Progenitor cell of endocrine pancreas (in vitro differentiated cells): Measurements from ENCODE around the gene SPSB4. TPM values are rescaled to one million over a fixed set of nuclear protein-coding genes. Genes with fewer than 3 reads are reported as not detected.

Source experiments
- DNase-seq: peaks from one replicate; pipeline ENCODE4 v3.0.0; 2021; ENCODE audit warnings: low spot score; ENCODE audit not compliant: unreplicated experiment
- H3K27ac Mint-ChIP-seq: 2 replicates; pipeline ENCODE4 v1.8.0; 2021; ENCODE audit warnings: mild to moderate bottlenecking, moderate library complexity, mixed read lengths
- H3K27me3 Mint-ChIP-seq: 2 replicates; pipeline ENCODE4 v1.8.0; 2021; ENCODE audit warnings: mixed read lengths
- H3K36me3 Mint-ChIP-seq: 2 replicates; pipeline ENCODE4 v1.8.0; 2022; ENCODE audit warnings: mixed read lengths; ENCODE audit not compliant: insufficient read depth
- H3K4me1 Mint-ChIP-seq: 2 replicates; pipeline ENCODE4 v1.8.0; 2021; ENCODE audit warnings: low read depth, mixed read lengths
- H3K4me3 Mint-ChIP-seq: 2 replicates; pipeline ENCODE4 v1.8.0; 2021; ENCODE audit warnings: low read depth, mild to moderate bottlenecking, moderate library complexity, mixed read lengths
- H3K9me3 Mint-ChIP-seq: 2 replicates; pipeline ENCODE4 v1.8.0; 2021; ENCODE audit warnings: low read depth, mixed read lengths
- CTCF ChIP-seq: fragments of 200-600 bp; sonication (generic); IDR thresholded peaks from one replicate; pipeline ENCODE4 v1.5.0; 2021; ENCODE audit warnings: antibody characterized with exemption, mild to moderate bottlenecking; ENCODE audit not compliant: unreplicated experiment
- total RNA-seq: library from RNA; stranded (reverse); gene quantifications from 2 replicates; pipeline ENCODE4 v1.2.1, GENCODE V29; 2021

SPSB4 gene
- total RNA-seq, 1 donor from 2014 or later, result 9.5 TPM

DNA sequence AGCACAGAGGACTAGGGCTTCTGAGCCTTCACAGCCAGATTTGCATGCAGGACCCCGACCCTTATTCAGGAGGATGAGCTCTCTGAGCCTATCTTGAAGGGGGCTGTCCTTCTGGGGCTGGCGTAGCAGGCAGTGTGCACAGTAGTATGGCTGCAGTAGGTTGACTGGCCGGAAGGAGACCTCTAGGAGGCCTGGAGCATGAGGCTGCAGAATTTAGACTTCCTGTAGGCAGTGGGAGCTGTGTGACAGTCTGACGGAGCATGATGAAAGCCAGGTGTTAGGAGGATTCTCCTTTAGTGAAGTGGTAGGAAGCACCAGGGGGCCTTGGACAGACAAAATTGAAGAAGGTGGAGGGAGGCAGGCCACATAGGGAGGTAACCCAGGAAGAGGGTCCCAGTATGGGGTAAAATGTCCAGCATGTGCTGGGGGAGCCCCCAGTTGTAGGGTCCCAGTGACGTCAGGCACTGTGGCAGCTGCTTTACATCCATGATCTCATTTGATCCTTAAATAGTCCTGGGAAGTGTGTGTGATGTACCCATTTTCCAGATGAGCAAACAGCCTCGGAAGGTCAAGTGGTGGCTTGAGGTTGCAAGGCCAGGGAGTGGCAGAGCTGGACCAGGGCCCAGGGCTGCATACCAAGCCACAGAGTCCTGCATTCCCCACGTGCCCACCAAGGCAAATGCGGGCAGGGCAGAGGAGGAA lies 36.1 kb downstream of the SPSB4 start:
- no peak overlapping the region for H3K4me3 Mint-ChIP-seq

DNA sequence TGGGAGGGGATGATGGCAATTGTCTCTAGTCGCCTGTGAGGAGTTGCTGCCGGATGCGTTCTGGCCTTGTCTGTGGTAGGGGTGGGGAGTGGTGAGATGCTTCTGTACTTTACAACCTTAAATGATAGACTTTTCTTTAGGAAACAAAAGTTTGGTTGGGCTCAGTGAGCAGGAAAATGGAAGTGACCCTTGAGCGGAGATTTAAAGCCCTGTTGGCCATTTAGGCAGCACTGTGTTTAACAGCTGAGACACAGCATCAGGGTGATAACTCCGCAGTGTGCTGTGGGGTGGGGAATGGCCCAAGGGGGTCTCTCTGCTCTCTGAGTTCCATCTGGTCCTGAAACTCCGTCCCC lies 36.6 kb downstream of the SPSB4 start:
- no peaks in the 10 kb centered on the region for H3K9me3 Mint-ChIP-seq
- no peak for TF ChIP-seq CTCF
- no peak overlapping the region for H3K4me3 Mint-ChIP-seq
- DNase-seq, result no peak
- no peaks in the 10 kb centered on the region for H3K36me3 Mint-ChIP-seq
- H3K27me3 Mint-ChIP-seq, result no peaks in the 10 kb centered on the region
- H3K27ac Mint-ChIP-seq, result no peak overlapping the region
- peaks cover 35% of the 10 kb centered on the region for H3K4me1 Mint-ChIP-seq

More for the DNA sequence above, 36.1 kb downstream of the SPSB4 start:
- H3K27ac Mint-ChIP-seq, result peak overlapping the region; percentile 58
- H3K4me1 Mint-ChIP-seq, result peaks cover 39% of the 10 kb centered on the region
- H3K27me3 Mint-ChIP-seq, result no peaks in the 10 kb centered on the region
- TF ChIP-seq CTCF, result no peak
- no peaks in the 10 kb centered on the region for H3K36me3 Mint-ChIP-seq
- no peak for DNase-seq
- H3K9me3 Mint-ChIP-seq, result no peaks in the 10 kb centered on the region

GRCh38 chr3:141089339-141090152 lies 38.4 kb downstream of the SPSB4 start:
- peaks cover 19% of the 10 kb centered on the region for H3K4me1 Mint-ChIP-seq
- no peaks in the 10 kb centered on the region for H3K36me3 Mint-ChIP-seq
- H3K9me3 Mint-ChIP-seq, result no peaks in the 10 kb centered on the region
- no peaks in the 10 kb centered on the region for H3K27me3 Mint-ChIP-seq
- H3K4me3 Mint-ChIP-seq, result no peak overlapping the region
- no peak overlapping the region for H3K27ac Mint-ChIP-seq
- no peak for TF ChIP-seq CTCF
- no peak for DNase-seq

DNA sequence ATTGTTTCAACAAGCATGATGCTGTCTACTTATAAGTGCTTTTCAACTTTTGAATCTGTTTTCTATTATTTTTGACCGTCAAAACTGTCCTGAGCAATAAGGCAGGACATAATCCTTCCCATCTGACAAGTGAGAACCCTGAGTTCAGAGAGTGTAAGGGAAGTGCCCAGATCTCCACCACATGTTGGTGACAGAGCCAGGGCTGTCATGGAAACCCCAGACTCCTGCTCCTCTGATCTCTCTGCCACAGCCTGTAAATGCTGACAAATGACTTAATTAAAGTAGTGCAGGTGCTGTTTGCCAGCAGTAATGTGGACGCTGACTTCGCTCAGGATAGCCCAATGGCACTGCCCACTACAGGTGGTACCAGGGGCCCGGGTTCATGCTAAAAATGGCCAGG lies 40.3 kb downstream of the SPSB4 start:
- H3K4me1 Mint-ChIP-seq, result peaks cover 13% of the 10 kb centered on the region
- no peak for TF ChIP-seq CTCF
- no peak overlapping the region for H3K27ac Mint-ChIP-seq
- no peaks in the 10 kb centered on the region for H3K9me3 Mint-ChIP-seq
- H3K27me3 Mint-ChIP-seq, result no peaks in the 10 kb centered on the region
- no peak overlapping the region for H3K4me3 Mint-ChIP-seq
- DNase-seq, result no peak
- no peaks in the 10 kb centered on the region for H3K36me3 Mint-ChIP-seq

DNA sequence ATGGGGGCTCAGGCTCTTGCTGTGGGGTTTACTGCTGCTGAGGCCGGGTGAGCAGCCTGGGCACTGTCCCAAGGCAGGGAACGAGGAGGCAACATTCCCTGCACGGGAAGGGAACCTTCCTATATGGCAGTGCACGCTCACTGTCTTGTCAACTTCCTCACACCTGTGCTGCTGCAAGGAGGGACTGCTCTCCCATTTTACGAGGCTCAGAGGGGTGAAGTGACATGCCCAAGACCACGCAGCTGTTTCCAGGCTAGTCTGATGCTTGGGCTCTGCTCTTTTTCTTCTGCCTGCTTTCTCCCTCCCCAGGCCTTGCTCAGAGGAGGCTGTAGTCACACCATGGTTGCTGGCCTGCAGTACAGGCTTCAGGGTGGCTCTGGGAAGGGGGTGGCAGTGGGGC lies 41.5 kb downstream of the SPSB4 start:
- no peak overlapping the region for H3K27ac Mint-ChIP-seq
- no peaks in the 10 kb centered on the region for H3K9me3 Mint-ChIP-seq

More for the DNA sequence above, 41.5 kb downstream of the SPSB4 start:
- Mint-ChIP-seq H3K4me1 (peaks cover 11% of the 10 kb centered on the region), H3K4me3 (no peak overlapping the region), H3K36me3 (no peaks in the 10 kb centered on the region), H3K27me3 (no peaks in the 10 kb centered on the region)
- TF ChIP-seq CTCF, result no peak
- DNase-seq, result no peak
